HG03558 (cell line): ENCODE data around the gene NFIB.

Source experiments
- ATAC-seq: cut with Tn5 transposase; IDR thresholded peaks from one replicate; pipeline ENCODE4 v1.9.1; 2021; ENCODE audit warnings: moderate number of reproducible peaks; ENCODE audit not compliant: unreplicated experiment; ENCODE audit errors: extremely low read depth

NFIB gene

GRCh38 chr9:14095277-14095676, 218.7 kb downstream of the NFIB start:
- no peak for ATAC-seq

GRCh38 chr9:14094491-14094890, 219.4 kb downstream of the NFIB start:
- ATAC-seq = no peak

- no peak for ATAC-seq
These were observed 221.6 kb downstream of the NFIB start for GRCh38 chr9:14092344-14092743.

DNA sequence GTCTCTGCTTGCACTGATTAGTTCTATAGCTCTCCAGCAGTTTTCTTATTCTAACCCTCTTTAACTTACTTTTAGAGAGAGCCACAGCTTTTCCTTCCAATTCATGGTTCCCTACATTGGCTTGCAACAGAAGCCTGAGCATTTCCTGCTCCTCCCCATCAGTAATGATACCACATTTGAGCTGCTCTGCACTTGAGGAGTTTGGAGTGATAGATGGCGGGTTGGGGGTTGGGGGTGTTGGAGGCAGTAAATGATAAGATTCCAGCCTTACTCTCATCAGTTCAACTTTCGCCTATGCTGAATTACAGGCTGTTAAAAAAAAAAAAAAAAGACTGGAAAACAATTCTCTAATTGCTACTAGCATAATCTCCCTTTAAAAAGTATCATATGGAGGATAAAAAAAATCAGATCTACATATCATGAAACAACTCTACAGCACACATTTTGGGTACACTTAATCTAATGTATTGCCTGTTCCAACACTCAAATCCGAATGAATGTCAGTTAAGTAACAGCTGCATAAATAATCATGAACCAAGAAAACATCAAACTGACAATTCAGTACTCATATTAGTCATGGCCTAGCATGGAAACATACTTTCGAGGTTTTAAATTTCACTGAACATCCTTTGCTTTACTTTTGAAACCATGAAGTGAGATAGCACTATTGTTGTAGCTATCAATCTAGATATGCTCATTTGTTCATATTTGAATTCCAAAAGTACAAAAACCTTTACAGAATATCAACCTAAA, 224.7 kb downstream of the NFIB start:
- no peak for ATAC-seq

DNA sequence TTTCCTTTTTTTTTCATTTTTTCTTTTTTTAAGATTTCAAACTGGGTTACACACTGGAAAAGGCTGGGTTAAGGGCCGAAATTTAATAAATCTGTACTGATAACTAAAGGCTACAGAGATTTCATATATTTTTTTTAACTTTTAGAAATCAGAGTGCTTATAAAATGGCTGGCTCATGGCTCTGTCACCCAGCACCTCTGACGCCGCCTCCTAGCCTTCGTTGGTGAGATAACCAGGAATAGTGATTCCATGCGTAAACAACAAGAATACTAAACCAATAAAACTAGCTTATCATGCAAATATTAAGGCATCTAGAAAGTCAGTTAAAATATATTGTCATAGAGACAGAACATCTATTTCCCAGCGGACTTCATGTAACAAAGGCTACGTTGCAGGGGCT, 226.4 kb downstream of the NFIB start:
- ATAC-seq = no peak

DNA sequence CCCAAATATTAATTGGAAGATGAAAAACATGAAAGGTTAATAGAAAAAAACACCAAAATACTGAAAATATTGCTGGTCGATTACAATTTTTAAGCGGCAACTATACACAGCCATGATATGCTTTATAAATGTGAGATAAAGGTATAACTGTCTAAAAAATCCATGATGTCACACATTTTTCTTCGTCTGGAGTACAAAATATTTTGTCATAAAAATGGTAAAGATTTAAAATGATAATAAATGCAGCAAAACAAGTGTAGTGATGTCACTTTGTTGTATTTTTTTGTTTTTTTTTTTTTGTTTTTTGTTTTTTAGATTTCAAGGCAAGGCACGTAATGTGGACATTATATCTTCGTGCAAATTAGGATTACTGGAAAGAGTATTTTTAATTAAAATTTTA, 227.4 kb downstream of the NFIB start:
- no peak for ATAC-seq

DNA sequence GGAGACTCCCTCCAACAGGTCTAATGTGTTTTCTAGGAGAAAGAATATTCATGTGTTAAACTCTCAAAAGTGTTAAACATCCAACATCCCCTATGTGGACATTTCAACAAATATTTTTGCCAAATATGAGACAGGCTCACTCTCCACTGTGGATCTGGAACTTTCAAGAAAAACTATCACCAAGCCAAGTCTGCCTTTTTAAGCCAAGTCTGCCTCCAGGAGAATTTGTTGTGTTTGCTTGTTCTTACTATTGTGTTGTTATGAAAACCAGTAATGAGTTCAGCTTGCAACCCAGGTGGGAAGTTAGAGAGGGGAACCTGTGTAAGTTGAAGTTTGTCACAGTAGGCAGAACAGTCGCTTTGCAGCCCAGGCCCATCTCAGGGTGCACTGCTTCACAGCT, 228.1 kb downstream of the NFIB start:
- ATAC-seq = no peak

- no peak for ATAC-seq
These were observed 229.1 kb downstream of the NFIB start for GRCh38 chr9:14084867-14085266.

GRCh38 chr9:14083366-14083765, 230.6 kb downstream of the NFIB start:
- no peak for ATAC-seq

DNA sequence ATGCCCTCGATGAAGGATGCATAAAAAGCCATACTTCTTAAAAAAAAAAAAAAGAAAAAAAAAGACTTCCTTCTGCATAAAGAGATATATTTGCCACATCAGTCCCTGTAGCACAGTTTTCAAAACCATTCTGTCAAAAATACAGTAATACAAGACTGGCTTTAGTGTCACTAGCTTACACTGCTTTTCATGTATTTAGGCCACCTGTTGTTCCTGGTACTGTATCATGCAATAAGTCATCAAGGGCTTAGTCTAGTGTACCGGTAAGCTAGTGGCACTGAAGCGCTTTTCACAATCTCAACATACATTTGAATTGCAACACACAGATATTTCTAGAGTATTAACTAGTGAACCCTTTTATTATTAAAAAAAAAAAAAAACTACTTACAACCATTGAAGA, 231.2 kb downstream of the NFIB start:
- no peak for ATAC-seq

DNA sequence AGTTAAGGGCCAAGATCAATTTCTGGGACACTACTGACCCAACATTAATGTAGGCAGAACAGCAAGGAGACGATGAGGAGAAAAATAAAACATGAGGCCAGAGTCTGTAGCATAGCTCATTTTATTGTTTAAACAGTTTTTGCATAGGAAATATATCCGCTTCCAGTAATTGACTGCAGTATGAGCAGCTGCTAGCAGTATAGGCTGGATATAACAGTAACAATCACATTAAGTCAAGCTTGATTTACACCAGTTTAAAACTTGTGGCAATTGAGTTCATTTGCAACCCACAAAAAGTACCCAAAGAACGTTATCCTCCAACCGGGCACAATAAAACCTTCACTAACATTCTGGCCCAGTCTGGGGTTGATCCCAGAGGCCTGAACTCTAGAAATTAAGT, 232.2 kb downstream of the NFIB start:
- no peak for ATAC-seq

GRCh38 chr9:14080959-14081542, 232.9 kb downstream of the NFIB start:
- no peak for ATAC-seq

GRCh38 chr9:14079440-14079839, 234.5 kb downstream of the NFIB start:
- ATAC-seq = no peak

- ATAC-seq = no peak
These were observed 236.3 kb downstream of the NFIB start for GRCh38 chr9:14077672-14078071.

DNA sequence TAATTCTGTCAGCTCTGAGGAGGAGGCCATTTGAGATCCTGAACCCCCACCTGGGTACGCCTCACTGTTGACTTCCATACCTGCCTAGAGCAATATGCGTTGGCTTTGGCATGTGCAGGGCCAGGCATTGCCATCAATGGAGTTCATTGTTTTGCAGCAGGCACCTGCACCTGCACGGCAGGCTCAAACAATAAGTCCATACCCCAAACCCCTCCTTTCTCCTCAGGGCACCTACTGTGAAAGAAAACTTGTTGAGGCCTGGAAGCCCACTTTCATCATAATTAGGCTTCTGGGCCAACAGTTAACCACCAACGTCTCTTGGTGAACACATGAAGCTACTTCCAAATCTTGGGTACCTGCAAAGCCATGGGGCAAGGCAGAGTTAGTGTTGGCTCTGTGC, 238.7 kb downstream of the NFIB start:
- ATAC-seq = no peak

DNA sequence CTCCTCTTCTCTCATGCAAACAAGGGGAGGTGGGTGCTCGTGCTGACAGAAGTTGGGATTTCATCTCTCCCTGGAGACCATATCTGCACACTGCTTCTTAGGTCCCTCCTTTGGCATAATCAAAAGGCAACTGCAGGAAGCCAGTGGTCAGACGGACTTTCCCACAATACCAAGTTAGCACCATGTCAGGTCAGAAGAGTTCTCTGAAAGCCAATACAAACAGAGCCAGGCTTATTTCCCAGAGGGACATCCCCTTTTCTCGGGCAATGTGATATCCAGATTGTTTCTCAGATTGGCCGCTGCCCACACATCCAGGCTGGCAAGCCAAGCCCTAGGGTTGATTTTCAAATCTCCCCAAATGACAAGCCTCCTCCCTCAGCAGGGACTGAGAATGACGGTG, 241.1 kb downstream of the NFIB start:
- no peak for ATAC-seq

DNA sequence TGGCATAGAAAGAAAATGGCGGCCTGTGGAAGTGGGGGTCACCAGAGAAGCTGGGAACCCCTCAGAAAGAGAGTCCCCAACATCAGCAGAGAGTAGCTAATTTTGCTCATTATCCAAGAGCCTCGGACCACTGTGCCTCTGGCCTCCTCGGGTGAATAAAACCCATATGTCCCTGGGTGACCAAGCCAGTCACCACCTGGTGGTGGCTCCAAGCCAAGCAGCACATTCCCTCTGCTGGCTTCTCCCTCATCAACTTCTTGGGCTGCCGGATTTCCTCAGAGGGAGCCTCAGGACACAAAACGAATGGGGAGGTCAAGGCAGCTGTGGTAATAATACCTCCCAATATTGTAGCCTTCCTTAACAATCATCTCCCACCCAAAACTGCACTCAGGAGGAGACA, 242.5 kb downstream of the NFIB start:
- no peak for ATAC-seq

DNA sequence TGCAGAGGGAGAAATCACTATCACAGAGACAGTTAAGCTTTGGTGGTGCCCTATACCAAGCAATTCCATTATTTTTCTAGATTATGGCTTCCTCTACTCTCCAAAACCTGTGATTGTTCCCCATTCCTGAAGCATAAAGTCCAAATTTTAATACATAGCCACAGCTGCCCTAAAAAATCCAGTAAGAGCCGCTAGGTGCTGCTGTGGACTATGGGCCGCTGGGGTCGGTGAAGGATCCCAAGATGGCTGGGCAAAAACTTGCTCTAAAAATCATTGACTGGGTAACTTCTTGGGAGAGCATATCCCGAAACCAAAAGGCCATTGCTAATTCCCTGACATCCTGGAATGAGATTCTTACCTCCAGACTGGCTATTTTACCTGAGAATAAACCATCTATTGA, 245.3 kb downstream of the NFIB start:
- no peak for ATAC-seq

- ATAC-seq = no peak
These were observed 247.1 kb downstream of the NFIB start for GRCh38 chr9:14066831-14067230.

- no peak for ATAC-seq
These were observed 247.9 kb downstream of the NFIB start for GRCh38 chr9:14066032-14066431.

GRCh38 chr9:14064940-14065339, 249.0 kb downstream of the NFIB start:
- no peak for ATAC-seq

GRCh38 chr9:14063756-14064155, 250.2 kb downstream of the NFIB start:
- no peak for ATAC-seq
